ENCODE measurements around the gene DHRS9.

DNA sequence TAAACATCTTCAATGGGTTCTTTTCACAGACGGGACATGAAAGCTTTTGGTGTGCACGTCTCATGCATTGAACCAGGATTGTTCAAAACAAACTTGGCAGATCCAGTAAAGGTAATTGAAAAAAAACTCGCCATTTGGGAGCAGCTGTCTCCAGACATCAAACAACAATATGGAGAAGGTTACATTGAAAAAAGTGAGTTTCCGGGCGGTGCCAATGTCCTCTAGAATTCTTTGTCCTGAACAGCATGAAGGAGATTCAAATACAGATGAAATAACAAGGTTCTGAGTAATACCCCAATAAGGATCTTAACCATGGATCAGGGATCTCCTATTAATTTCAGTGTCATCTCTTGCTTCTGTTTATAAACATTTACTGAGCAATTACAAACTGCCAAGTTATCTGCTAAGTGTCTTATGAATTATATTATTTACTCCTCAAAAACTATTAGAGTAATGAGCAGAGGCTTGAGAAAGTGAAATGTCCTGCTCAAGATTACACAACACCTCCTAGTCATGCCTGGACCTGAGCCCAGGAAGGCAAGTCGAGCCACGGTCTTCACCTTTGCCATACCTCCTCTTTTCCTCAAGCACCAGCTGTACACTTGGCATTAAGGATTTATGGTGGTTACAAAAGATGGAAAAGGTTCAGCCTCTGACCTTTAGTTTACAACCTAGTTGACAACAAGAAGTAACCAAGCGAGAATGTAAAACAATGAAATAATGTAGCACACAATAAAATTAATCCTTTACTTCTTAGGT, 22.6 kb downstream of the DHRS9 start:
- TF ChIP-seq, protein P1, sequence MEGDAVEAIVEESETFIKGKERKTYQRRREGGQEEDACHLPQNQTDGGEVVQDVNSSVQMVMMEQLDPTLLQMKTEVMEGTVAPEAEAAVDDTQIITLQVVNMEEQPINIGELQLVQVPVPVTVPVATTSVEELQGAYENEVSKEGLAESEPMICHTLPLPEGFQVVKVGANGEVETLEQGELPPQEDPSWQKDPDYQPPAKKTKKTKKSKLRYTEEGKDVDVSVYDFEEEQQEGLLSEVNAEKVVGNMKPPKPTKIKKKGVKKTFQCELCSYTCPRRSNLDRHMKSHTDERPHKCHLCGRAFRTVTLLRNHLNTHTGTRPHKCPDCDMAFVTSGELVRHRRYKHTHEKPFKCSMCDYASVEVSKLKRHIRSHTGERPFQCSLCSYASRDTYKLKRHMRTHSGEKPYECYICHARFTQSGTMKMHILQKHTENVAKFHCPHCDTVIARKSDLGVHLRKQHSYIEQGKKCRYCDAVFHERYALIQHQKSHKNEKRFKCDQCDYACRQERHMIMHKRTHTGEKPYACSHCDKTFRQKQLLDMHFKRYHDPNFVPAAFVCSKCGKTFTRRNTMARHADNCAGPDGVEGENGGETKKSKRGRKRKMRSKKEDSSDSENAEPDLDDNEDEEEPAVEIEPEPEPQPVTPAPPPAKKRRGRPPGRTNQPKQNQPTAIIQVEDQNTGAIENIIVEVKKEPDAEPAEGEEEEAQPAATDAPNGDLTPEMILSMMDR (IDR thresholded peaks at IDR 0.05): no peak
- no peak for TF ChIP-seq POLR2A (IDR thresholded peaks at IDR 0.05)
